Measurements from ENCODE around the gene KCTD15. TPM values are rescaled to one million over a fixed set of nuclear protein-coding genes. Genes with fewer than 3 reads are reported as not detected.

Gene KCTD15
- total and polyA plus RNA-seq, 8 donors, result 21.8 to 78.1 (median 57.2) TPM

DNA sequence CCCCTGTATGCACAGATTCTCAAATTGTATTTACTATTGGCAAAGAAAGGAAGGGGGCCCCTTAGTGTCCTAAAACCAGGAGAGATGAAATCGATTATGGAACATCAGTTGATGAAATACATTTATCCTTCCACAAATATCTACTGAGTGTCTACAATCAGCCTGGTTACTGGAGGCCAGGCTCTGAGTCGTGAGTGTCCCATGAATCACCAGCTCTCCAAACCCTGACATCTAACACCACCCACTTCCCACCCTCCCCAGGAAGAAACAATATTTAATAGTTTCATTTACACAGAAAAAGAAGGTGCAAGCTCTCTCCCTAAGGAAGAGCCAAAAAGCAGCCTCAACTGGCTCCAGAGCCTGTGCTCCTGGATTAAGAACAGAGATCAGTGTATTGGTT is 25.2 kb downstream of the KCTD15 start:
- peaks cover 0 to 4% of the 10 kb centered on the region in 2 donors for H3K27me3 ChIP-seq
- H3K9me3 ChIP-seq, result no peaks in the 10 kb centered on the region
- peaks cover 9 to 48% of the 10 kb centered on the region in 2 donors for H3K4me1 ChIP-seq
- ATAC-seq (no peak), DNase-seq (no peak)
- no peaks in the 10 kb centered on the region for H3K36me3 ChIP-seq
- TF ChIP-seq, protein P1, sequence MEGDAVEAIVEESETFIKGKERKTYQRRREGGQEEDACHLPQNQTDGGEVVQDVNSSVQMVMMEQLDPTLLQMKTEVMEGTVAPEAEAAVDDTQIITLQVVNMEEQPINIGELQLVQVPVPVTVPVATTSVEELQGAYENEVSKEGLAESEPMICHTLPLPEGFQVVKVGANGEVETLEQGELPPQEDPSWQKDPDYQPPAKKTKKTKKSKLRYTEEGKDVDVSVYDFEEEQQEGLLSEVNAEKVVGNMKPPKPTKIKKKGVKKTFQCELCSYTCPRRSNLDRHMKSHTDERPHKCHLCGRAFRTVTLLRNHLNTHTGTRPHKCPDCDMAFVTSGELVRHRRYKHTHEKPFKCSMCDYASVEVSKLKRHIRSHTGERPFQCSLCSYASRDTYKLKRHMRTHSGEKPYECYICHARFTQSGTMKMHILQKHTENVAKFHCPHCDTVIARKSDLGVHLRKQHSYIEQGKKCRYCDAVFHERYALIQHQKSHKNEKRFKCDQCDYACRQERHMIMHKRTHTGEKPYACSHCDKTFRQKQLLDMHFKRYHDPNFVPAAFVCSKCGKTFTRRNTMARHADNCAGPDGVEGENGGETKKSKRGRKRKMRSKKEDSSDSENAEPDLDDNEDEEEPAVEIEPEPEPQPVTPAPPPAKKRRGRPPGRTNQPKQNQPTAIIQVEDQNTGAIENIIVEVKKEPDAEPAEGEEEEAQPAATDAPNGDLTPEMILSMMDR (IDR thresholded peaks at IDR 0.05), result no peak
- intact Hi-C loops (cut with DNase I), result no loop called here
- no peak overlapping the region for H3K4me3 ChIP-seq
- peak overlapping the region in 1 of 2 donors; percentile 13 for H3K27ac ChIP-seq

DNA sequence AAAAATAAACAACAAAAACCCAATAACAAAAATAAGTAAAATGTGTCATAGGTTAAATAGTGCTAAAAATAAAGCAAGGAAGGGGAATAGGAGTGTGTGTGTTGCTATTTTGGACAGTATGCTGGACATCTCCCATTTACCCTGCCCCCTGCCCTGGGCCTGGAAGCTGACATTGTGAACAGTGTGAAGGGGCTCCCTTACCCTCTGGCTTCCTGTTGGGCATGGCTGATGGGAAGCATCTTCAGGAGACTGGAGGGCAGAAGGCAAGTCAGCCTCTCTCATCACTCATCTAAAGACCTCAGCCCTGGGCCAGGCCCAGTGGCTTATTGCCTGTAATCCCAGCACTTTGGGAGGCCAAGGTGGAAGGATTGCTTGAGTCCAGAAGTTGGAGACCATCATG is 26.7 kb downstream of the KCTD15 start:
- Histone ChIP-seq H3K9me3 (no peaks in the 10 kb centered on the region), H3K4me1 (peaks cover 5 to 36% of the 10 kb centered on the region in 2 donors), H3K4me3 (no peak overlapping the region), H3K27me3 (peaks cover 0 to 4% of the 10 kb centered on the region in 2 donors), H3K36me3 (no peaks in the 10 kb centered on the region), H3K27ac (no peak overlapping the region)
- no peak for ATAC-seq
- no peak for DNase-seq
- TF ChIP-seq, protein P1 (IDR thresholded peaks at IDR 0.05), result no peak
- intact Hi-C loops (cut with DNase I), result no loop called here

DNA sequence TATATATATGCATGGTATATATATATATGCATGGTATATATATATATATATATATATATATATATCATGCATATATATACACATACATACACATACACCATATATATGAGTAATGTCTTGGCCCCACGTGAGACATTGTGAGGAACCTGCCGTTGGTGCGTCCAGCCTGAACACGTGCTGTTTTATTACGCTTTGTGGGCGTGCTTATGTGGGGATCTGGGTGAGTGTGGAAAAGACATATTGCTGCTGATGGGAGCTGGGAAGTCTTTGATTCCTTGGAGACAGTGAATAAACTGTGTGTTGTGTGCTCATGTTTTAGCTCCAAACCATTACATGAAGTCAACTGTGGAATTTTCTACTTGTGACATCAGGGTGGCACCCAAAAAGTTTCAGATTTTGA is 28.9 kb downstream of the KCTD15 start:
- Histone ChIP-seq H3K4me1 (peaks cover 0 to 13% of the 10 kb centered on the region in 2 donors), H3K9me3 (no peaks in the 10 kb centered on the region), H3K4me3 (no peak overlapping the region), H3K27me3 (peaks cover 0 to 4% of the 10 kb centered on the region in 2 donors), H3K27ac (no peak overlapping the region), H3K36me3 (no peaks in the 10 kb centered on the region)
- TF ChIP-seq, protein P1 (IDR thresholded peaks at IDR 0.05), result no peak
- DNase-seq (no peak), ATAC-seq (no peak)
- intact Hi-C loops (cut with DNase I), result no loop called here

DNA sequence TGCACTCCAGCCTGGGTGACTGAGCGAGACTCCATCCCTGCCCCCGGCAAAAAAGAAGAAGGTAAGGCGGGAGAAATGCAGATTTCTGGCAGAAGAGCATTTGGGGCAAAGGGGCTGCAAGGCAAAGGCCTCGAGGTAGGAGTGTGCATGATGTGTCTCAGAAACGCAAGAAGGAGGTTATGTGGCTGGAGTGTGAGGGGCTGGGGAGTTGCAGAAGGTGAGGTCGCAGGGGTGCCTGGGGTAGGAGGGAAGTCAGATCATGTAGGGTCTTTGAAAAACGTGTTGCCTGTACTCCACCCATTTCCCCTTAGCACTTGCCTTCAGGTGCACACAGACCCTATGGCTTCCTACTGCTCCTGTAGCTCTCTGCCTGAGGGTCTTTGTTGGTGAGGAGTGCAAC is 29.9 kb downstream of the KCTD15 start:
- Histone ChIP-seq H3K27me3 (peaks cover 0 to 4% of the 10 kb centered on the region in 2 donors), H3K27ac (no peak overlapping the region), H3K4me3 (no peak overlapping the region), H3K36me3 (no peaks in the 10 kb centered on the region), H3K9me3 (no peaks in the 10 kb centered on the region), H3K4me1 (peaks cover 0 to 6% of the 10 kb centered on the region in 2 donors)
- ATAC-seq, result no peak
- DNase-seq, result no peak
- intact Hi-C loops (cut with DNase I), result no loop called here
- TF ChIP-seq, protein P1 (IDR thresholded peaks at IDR 0.05), result no peak

GRCh38 chr19:33828266-33829075 is 31.8 kb downstream of the KCTD15 start:
- Histone ChIP-seq H3K9me3 (no peaks in the 10 kb centered on the region), H3K36me3 (no peaks in the 10 kb centered on the region), H3K27ac (no peak overlapping the region), H3K27me3 (peaks cover 0 to 4% of the 10 kb centered on the region in 2 donors), H3K4me1 (no peaks in the 10 kb centered on the region), H3K4me3 (no peak overlapping the region)
- TF ChIP-seq, protein P1 (IDR thresholded peaks at IDR 0.05), result no peak
- ATAC-seq (no peak), DNase-seq (no peak)
- intact Hi-C loops (cut with DNase I), result no loop called here

Measured in left lung (tissue), 10 donors.